GM18861 (cell line): ENCODE results near the gene ZNF333.
"Not testable (repeated sequence)": the region's sequence is repeated elsewhere in the genome, so short reads cannot be mapped to it uniquely, and the experiment has no call there.

Source experiments
- ATAC-seq: cut with Tn5 transposase; IDR thresholded peaks from one replicate; pipeline ENCODE4 v1.9.1; 2021; ENCODE audit not compliant: unreplicated experiment

ZNF333 gene

GRCh38 chr19:14767466-14767971, 77.7 kb downstream of the ZNF333 start:
- no peak for ATAC-seq

DNA sequence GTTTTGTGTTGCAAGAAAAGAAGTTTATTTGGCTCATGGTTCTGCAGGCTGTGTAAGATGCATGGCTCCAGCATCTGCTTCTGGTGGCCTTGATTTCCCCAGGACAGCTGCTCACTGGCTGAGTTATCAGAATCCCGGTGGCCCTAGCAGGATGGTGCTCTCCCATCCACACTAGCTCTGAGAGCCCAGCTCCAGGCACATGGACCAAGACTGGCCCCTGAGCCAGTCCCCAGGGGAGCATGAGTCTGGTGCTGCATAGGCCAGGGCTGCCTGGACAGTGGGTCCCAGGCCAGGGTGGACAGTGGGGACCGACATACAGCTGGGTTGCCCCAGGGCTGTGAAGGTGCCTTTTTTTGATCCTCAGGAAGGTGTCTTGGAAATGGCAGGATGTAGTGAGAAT, 78.2 kb downstream of the ZNF333 start:
- no peak for ATAC-seq

GRCh38 chr19:14769201-14769600, 79.4 kb downstream of the ZNF333 start:
- no peak for ATAC-seq

GRCh38 chr19:14770136-14770535, 80.3 kb downstream of the ZNF333 start:
- no peak for ATAC-seq

DNA sequence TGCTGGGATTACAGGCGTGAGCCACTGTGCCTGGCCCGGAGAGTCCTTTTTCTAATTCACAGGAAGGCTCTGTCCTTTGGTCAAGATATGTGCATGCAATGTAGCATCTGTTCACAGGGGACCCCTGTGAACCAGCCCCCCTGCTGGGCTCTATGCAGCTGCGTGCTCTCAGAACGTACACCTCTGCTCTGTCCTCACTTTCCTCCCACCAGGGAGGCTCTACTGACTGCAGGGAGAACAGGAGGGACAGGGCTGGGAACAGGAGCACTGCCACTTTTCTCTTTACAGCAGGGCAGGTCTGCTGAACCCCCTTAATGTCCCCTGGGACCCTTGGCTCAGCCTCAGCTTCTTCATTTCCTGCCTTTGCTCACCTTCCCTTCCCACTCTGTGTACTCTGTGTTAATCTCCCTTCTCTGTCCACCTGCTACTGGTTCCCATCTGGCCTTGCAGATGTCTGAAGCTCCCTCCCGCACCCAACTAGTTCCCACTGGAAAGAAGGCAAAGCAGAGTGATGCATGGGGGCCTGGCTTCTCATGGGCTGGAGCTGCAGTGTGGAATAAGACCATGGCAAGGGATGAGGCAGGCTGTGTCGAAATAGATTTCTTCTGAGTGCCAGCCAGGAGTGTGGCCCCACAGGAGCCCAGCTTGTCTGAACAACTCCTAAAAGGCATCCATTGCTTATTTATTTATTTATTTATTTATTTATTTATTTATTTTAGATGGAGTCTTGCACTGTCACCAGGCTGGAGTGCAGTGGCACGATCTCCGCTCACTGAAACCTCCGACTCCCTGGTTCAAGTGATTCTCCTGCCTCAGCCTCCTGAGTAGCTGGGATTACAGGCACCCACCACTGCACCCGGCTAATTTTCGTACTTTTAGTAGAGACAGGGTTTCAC, 81.3 kb downstream of the ZNF333 start:
- ATAC-seq, result no peak

DNA sequence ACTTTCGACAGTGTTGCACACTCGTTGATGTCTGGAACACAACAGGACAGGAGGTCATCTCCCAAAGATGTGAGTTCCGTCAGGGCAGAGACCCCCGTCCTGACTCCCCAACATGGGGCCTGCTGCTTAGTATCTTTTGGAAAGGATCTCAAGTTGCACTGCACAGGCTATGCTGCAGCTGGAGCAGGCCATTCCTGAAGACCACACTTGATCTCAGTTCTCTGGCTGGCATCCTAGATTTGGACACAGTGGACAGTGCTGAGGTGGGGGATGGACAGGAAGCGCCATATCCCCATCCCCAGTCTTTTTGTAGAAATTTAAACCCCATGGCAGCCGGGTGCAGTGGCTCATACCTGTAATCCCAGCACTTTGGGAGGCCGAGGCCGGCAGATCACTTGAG, 82.6 kb downstream of the ZNF333 start:
- ATAC-seq, result no peak

- ATAC-seq, result no peak
These were observed 83.1 kb downstream of the ZNF333 start for GRCh38 chr19:14772995-14773394.

GRCh38 chr19:14773722-14774121, 83.9 kb downstream of the ZNF333 start:
- ATAC-seq, result not testable (repeated sequence)

DNA sequence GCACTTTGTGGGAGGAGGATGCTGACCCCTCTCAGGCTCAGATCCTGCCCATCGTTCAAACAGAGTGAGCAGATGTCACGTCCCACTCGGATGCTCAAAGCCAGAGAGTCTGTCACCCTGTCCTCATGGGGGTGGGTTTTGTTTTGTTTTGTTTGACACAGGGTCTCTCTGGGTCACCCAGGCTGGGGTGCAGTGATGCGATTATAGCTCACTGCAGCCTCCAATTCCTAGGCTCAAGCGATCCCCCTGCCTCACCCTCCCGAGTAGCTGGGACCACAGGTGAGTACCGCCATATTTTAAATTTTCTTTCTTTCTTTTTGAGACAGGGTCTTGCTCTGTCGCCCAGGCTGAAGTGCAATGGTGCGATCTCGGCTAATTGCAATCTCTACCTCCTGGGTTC, 84.5 kb downstream of the ZNF333 start:
- ATAC-seq, result no peak

GRCh38 chr19:14775326-14775725, 85.5 kb downstream of the ZNF333 start:
- not testable (repeated sequence) for ATAC-seq

- ATAC-seq, result no peak
These were observed 86.2 kb downstream of the ZNF333 start for GRCh38 chr19:14775869-14776586.

GRCh38 chr19:14777645-14778044, 87.8 kb downstream of the ZNF333 start:
- not testable (repeated sequence) for ATAC-seq

DNA sequence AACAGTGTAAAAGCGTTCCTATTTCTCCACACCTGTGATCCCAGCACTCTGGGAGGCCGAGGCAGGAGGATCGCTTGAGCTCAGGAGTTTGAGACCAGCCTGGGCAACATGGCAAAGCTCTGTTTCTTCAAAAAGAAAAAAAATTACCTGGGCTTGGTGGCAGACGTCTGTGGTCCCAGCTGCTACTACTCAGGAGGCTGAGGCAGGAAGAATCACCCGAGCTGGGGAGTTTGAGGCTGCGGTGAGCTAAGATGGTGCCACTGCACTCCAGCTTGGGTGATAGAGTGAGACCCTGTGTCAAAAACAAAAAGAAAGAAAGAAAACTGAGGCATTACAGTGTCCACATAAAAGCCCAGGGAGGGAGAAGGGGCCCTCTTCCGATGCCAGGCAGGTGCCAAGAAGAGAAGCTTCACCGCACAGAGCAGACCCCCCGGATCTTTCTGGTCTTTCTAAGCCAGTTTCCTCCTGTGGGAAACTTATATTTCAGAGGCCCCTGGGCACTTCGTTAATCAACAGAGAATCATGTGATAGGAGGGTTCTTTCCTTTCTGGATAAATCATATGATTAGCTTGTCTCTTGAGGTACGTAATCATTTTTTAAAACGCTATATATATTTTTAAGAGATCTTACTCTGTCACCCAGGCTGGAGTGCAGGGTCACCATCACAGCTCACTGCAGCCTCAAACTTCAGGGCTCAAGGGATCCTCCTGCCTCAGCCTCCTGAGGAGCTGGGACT, 88.4 kb downstream of the ZNF333 start, which contains the start of gene ADGRE2:
TSS of gene ADGRE2 (minus strand) at position 451 of the 736 bp plus-strand sequence. CDS start 1,804 bp downstream, outside the sequence.
- not testable (repeated sequence) for ATAC-seq

DNA sequence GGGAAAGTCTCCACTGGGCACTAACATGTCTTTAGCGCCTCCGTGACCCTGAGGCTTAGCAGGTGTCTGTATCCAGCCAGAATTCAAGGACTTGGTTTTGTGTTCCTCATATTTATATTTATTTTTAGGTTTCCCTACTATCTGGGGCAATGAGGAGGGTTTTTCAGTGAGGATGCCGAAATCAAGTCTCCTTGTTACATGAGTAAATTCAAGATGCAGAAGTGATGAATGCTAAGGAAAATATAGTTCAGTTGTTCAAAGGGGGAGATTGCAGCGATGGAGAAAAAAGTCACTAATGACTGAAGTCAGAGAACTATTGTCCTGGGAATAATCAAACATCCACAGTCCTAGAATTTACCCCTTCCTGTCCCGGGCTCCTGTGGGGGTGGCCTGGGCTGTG, 89.3 kb downstream of the ZNF333 start:
- ATAC-seq, result no peak

DNA sequence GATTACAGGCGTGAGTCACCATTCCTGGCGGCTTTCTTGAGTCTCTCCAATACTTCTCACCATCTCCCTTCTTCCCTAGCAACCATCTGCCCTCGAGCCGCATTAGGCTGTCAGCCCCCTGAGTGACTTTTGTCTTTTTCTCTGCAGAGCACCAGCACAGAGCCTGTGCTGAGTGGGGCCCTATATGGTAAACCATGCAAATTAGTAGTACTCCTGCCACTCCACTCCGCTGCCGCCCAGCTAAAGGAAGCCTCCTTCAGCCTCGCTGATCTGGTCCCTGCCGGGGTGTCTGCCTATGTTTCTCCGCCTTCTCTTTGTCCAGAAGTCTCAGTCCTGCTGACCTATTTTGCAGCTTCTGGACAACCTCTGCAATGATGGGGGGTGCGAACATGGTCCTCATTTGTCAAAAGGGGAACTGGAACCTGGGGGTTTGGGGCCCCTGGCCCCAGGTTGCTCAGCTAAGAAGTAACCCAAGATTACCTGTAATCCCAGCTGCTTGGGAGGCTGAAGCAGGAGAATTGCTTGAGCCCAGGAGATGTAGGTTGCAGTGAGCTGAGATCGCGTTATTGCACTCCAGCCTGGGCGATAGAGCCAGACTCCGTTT, 90.9 kb downstream of the ZNF333 start:
- not testable (repeated sequence) for ATAC-seq

DNA sequence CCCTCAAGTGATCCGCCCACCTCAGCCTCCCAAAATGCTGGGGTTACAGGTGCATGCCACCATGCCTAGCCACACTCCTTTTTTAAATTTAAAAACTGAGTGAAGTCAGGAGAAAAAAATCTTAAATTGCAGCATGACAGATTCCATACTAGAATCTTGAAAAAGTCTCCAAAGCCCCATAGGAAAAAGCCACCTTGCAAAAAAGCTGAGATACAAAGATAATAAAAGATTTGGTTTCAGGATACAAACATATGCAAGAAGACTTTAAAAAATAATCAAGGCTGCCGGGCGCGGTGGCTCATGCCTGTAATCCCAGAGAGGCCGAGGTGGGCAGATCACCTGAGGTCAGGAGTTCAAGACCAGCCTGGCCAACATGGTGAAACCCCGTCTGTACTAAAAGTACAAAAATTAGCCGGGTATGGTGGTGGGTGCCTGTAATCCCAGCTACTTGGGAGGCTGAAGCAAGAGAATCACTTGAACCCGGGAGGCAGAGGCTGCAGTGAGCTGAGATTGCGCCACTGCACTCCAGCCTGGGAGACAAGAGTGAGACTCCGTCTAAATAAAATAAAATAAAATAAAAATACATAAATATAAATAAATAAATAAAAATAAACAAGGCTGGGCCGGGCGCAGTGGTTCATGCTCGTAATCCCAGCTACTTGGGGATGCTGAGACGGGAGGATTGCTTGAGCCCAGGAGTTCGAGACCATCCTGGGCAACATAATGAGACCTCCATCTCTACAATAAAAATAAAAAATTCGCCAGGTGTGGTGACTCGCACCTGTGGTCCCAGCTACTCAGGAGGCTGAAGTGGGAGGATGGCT, 92.1 kb downstream of the ZNF333 start:
- ATAC-seq, result not testable (repeated sequence)

GRCh38 chr19:14782626-14783409, 93.0 kb downstream of the ZNF333 start:
- no peak for ATAC-seq
